Liver (tissue), 9 donors: ENCODE data around the gene C12orf75. TPM values are rescaled to one million over a fixed set of nuclear protein-coding genes. Genes with fewer than 3 reads are reported as not detected.

ENCODE experiments used
- DNase-seq: peaks from one replicate; pipeline ENCODE4 v3.0.0-alpha.2; 2017; ENCODE audit warnings: low spot score
- H3K27ac ChIP-seq, 2 donors: one replicate each; pipeline ENCODE4 v1.7.0; 2013; ENCODE audit warnings: inconsistent platforms in 2 of 2, low read length in 2 of 2, control low read depth in 1 of 2, low read depth in 1 of 2, mild to moderate bottlenecking in 1 of 2
- H3K27me3 ChIP-seq, 4 donors: one replicate each; pipeline versions ENCODE4 v1.6.1 to v1.7.0; 2013; ENCODE audit warnings: low read length in 3 of 4, inconsistent platforms in 1 of 4, mild to moderate bottlenecking in 1 of 4, moderate library complexity in 1 of 4; ENCODE audit not compliant: control insufficient read depth in 4 of 4, insufficient read depth in 4 of 4
- H3K36me3 ChIP-seq, 4 donors: one replicate each; pipeline versions ENCODE4 v1.6.1 to v1.7.0; 2013; ENCODE audit warnings: low read length in 3 of 4, mild to moderate bottlenecking in 3 of 4, low read depth in 1 of 4, moderate library complexity in 1 of 4; ENCODE audit not compliant: control insufficient read depth in 4 of 4, insufficient read depth in 3 of 4
- H3K4me1 ChIP-seq, 4 donors: one replicate each; pipeline versions ENCODE4 v1.6.1 to v1.7.0; 2013; ENCODE audit warnings: low read length in 3 of 4, mild to moderate bottlenecking in 3 of 4, moderate library complexity in 1 of 4; ENCODE audit not compliant: control insufficient read depth in 4 of 4, insufficient read depth in 4 of 4
- H3K4me3 ChIP-seq, 3 donors: one replicate each; pipeline versions ENCODE4 v1.6.1 to v1.7.0; 2013; ENCODE audit warnings: low read length in 3 of 3, control low read depth in 1 of 3, low read depth in 1 of 3, mild to moderate bottlenecking in 1 of 3
- H3K9ac ChIP-seq, 2 donors: one replicate each; pipeline ENCODE4 v1.7.0; 2013; ENCODE audit warnings: low read length in 2 of 2, mild to moderate bottlenecking in 2 of 2, moderate library complexity in 2 of 2, control low read depth in 1 of 2, low read depth in 1 of 2
- H3K9me3 ChIP-seq, 4 donors: one replicate each; pipeline versions ENCODE4 v1.6.1 to v1.7.0; 2013; ENCODE audit warnings: low read length in 3 of 4; ENCODE audit not compliant: control insufficient read depth in 4 of 4
- EGR1 ChIP-seq, 2 donors: IDR thresholded peaks; 2 replicates each; pipeline ENCODE4 v1.6.1; 2016 to 2018; ENCODE audit warnings: antibody characterized with exemption in 2 of 2, low read depth in 2 of 2
- FOXA1 ChIP-seq: IDR thresholded peaks from 2 replicates; pipeline ENCODE4 v1.6.1; 2016; ENCODE audit warnings: antibody characterized with exemption
- HNF4A ChIP-seq, 2 donors: conservative IDR thresholded peaks; 2 replicates each; pipeline ENCODE4 v1.6.1; 2016; ENCODE audit warnings: antibody characterized with exemption in 2 of 2, mild to moderate bottlenecking in 2 of 2
- HNF4G ChIP-seq: IDR thresholded peaks from 2 replicates; pipeline ENCODE4 v1.6.1; 2016; ENCODE audit warnings: antibody characterized with exemption
- JUND ChIP-seq, 2 donors: IDR thresholded peaks; 2 replicates each; pipeline ENCODE4 v1.6.1; 2016; ENCODE audit warnings: antibody characterized with exemption in 2 of 2
- RAD21 ChIP-seq, 2 donors: IDR thresholded peaks; 2 replicates each; pipeline ENCODE4 v1.6.1; 2016; ENCODE audit warnings: antibody characterized with exemption in 2 of 2, mild to moderate bottlenecking in 2 of 2
- RXRA ChIP-seq, 2 donors: IDR thresholded peaks; 2 replicates each; pipeline ENCODE4 v1.6.1; 2017 to 2018; ENCODE audit warnings: antibody characterized with exemption in 2 of 2, mild to moderate bottlenecking in 1 of 2
- SP1 ChIP-seq: IDR thresholded peaks from 2 replicates; pipeline ENCODE4 v1.6.1; 2018; ENCODE audit warnings: antibody characterized with exemption, mild to moderate bottlenecking
- YY1 ChIP-seq: IDR thresholded peaks from 2 replicates; pipeline ENCODE4 v1.6.1; 2016; ENCODE audit warnings: antibody characterized with exemption, mild to moderate bottlenecking
- WGBS: extraction: QIAGEN DNeasy Blood & Tissue Kit; methylation state at CpG from one replicate; pipeline ENCODE4 v1.1.7; 2013; 5-methylcytosine and 5-hydroxymethylcytosine counted together
- polyA plus RNA-seq, 2 donors: library from polyadenylated mRNA; stranded (reverse) in 1 of 2; unstranded in 1 of 2; fragments of 200-250 nt in 1 of 2; fragments of >200 nt in 1 of 2; fragmentation: Nextera tagmentation in 1 of 2; extraction: Ambion mirVana in 1 of 2; gene quantifications; one replicate each; pipeline versions ENCODE4 v1.2.1 to v1.2.3, GENCODE V29; 2013 to 2015
- total RNA-seq, 2 donors: library from RNA; depleted of rRNA; stranded (reverse); fragments of >200 nt; gene quantifications; one replicate each; pipeline ENCODE4 v1.2.3, GENCODE V29; 2014
- TF ChIP-seq, protein P1 (sequence below): fragments of 150-350 bp; IDR thresholded peaks from 2 replicates; pipeline ENCODE4 v1.5.1; 2017; ENCODE audit warnings: improper control_type of control experiment, low read depth, low read length; ENCODE audit not compliant: missing input control
- TF ChIP-seq, protein P2 (sequence below): IDR thresholded peaks from 2 replicates; pipeline ENCODE4 v1.6.1; 2016; ENCODE audit warnings: antibody characterized with exemption
- TF ChIP-seq, protein P3 (sequence below): IDR thresholded peaks from 2 replicates; pipeline ENCODE4 v1.6.1; 2016; ENCODE audit warnings: antibody characterized with exemption, mild to moderate bottlenecking
- TF ChIP-seq, protein P4 (sequence below): IDR thresholded peaks from 2 replicates; pipeline ENCODE4 v1.6.1; 2016; ENCODE audit warnings: antibody characterized with exemption
- TF ChIP-seq, protein P5 (sequence below): IDR thresholded peaks from 2 replicates; pipeline ENCODE4 v1.6.1; 2016; ENCODE audit warnings: antibody characterized with exemption
- donor health status: healthy.
- donor health status: healthy.
- donor health status: healthy.
- donor health status: healthy.
- donor health status: healthy.

Gene C12orf75
- total and polyA plus RNA-seq, 4 donors, result 1.2 to 3.9 (median 2.8) TPM

DNA sequence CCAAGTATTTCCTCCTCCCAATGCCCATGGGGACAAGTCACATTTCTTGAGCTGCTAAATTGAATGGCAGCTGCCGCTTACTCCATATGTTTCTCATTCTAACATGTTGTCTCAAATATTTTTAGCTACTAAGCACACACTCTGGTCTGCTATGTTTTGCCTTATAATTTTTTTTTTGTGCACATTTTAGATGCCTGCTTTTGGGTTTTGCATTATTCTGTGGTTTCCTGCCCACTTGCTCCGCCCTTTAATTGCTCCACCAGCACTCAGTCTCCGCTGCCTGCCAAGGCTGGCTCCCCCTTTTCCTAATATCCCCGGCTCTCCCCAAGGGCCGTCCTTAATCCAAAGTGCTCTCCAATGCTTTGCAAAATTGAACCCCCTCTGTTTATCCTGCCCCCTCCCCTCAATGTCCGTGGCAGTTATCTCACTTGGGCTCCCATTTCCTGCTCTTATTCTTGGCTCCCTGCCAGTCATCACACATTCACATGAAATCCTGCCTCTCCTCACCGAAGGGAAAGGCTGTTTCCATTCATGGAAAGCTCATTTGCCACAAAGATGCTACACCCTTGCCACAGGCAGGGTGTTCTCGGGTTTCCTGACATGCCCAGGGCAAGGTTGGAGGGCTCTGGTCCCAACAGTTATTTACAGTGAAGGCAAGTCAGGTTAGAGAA is 79.4 kb downstream of the C12orf75 start:
- no peak for DNase-seq
- no peaks in the 10 kb centered on the region for H3K36me3 ChIP-seq
- 39% methylated on average over 8 of the region's 8 CpGs for WGBS
- H3K9ac ChIP-seq, result no peak overlapping the region
- TF ChIP-seq HNF4A (conservative IDR thresholded peaks at IDR 0.05), result no peak
- no peak for TF ChIP-seq HNF4G
- TF ChIP-seq, protein P1, sequence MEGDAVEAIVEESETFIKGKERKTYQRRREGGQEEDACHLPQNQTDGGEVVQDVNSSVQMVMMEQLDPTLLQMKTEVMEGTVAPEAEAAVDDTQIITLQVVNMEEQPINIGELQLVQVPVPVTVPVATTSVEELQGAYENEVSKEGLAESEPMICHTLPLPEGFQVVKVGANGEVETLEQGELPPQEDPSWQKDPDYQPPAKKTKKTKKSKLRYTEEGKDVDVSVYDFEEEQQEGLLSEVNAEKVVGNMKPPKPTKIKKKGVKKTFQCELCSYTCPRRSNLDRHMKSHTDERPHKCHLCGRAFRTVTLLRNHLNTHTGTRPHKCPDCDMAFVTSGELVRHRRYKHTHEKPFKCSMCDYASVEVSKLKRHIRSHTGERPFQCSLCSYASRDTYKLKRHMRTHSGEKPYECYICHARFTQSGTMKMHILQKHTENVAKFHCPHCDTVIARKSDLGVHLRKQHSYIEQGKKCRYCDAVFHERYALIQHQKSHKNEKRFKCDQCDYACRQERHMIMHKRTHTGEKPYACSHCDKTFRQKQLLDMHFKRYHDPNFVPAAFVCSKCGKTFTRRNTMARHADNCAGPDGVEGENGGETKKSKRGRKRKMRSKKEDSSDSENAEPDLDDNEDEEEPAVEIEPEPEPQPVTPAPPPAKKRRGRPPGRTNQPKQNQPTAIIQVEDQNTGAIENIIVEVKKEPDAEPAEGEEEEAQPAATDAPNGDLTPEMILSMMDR, result no peak
- no peak for TF ChIP-seq RXRA (IDR thresholded peaks at IDR 0.05)
- TF ChIP-seq JUND (IDR thresholded peaks at IDR 0.05), result no peak
- TF ChIP-seq, protein P2, sequence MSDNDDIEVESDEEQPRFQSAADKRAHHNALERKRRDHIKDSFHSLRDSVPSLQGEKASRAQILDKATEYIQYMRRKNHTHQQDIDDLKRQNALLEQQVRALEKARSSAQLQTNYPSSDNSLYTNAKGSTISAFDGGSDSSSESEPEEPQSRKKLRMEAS, result no peak
- no peak overlapping the region for H3K27ac ChIP-seq
- no peaks in the 10 kb centered on the region for H3K9me3 ChIP-seq
- no peaks in the 10 kb centered on the region for H3K4me1 ChIP-seq
- no peak overlapping the region for H3K4me3 ChIP-seq
- H3K27me3 ChIP-seq, result no peaks in the 10 kb centered on the region

DNA sequence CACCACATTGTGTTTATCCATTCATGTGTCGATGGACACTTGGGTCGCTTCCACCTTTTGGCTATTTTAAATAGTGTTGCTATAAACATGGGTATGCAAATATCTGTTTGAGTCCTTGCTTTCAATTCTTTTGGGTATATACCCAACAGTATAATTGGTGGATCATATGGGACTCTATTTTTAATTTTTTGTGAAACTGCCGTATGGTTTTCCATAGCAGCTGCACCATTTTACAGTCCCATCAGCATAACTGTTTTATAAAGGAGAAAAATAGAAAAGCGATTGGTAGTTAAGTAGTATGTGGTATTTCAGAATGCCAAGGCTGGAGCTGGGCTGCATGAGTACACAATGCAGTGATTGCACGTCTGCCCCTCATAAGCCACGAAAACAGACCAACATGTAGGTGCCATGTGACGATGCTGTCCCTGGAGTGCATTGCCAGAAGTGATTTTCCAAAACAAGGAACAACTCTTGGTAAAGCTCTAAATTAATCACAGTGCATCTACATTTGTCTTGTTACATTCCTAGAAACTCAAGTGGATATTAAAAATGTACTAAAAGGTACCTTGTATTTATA is 83.5 kb downstream of the C12orf75 start:
- H3K4me1 ChIP-seq, result no peaks in the 10 kb centered on the region
- no peak for DNase-seq
- TF ChIP-seq, protein P3, sequence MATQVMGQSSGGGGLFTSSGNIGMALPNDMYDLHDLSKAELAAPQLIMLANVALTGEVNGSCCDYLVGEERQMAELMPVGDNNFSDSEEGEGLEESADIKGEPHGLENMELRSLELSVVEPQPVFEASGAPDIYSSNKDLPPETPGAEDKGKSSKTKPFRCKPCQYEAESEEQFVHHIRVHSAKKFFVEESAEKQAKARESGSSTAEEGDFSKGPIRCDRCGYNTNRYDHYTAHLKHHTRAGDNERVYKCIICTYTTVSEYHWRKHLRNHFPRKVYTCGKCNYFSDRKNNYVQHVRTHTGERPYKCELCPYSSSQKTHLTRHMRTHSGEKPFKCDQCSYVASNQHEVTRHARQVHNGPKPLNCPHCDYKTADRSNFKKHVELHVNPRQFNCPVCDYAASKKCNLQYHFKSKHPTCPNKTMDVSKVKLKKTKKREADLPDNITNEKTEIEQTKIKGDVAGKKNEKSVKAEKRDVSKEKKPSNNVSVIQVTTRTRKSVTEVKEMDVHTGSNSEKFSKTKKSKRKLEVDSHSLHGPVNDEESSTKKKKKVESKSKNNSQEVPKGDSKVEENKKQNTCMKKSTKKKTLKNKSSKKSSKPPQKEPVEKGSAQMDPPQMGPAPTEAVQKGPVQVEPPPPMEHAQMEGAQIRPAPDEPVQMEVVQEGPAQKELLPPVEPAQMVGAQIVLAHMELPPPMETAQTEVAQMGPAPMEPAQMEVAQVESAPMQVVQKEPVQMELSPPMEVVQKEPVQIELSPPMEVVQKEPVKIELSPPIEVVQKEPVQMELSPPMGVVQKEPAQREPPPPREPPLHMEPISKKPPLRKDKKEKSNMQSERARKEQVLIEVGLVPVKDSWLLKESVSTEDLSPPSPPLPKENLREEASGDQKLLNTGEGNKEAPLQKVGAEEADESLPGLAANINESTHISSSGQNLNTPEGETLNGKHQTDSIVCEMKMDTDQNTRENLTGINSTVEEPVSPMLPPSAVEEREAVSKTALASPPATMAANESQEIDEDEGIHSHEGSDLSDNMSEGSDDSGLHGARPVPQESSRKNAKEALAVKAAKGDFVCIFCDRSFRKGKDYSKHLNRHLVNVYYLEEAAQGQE, result no peak
- TF ChIP-seq RAD21 (IDR thresholded peaks at IDR 0.05), result no peak
- TF ChIP-seq RXRA (IDR thresholded peaks at IDR 0.05), result no peak
- no peak for TF ChIP-seq FOXA1
- TF ChIP-seq, protein P4, sequence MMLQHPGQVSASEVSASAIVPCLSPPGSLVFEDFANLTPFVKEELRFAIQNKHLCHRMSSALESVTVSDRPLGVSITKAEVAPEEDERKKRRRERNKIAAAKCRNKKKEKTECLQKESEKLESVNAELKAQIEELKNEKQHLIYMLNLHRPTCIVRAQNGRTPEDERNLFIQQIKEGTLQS, result no peak
- H3K9me3 ChIP-seq, result no peaks in the 10 kb centered on the region
- H3K27ac ChIP-seq, result no peak overlapping the region
- H3K27me3 ChIP-seq, result no peaks in the 10 kb centered on the region
- H3K36me3 ChIP-seq, result no peaks in the 10 kb centered on the region
- no peak overlapping the region for H3K9ac ChIP-seq
- H3K4me3 ChIP-seq, result no peak overlapping the region
- 96% methylated on average over 7 of the region's 7 CpGs for WGBS

DNA sequence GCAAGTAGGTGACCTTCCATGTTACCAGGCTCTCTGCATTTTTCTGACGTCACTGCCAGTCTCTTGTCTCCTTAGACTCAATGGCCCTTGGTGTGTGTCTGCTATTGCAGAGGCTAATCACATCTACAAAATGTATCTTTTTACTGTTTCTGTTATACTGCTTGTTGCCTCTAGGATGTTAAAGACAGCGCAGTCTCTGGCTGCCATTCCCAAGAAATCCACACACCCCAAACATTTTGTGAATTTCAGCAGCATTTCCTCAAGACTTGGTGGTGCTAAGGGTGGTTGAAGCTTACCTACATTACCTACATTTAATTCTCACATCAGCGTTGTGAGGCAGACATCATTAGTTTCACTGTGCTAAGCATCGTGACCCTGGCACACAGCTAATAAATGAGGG is 87.2 kb downstream of the C12orf75 start:
- WGBS, result 58% methylated on average over 4 of the region's 4 CpGs
- Histone ChIP-seq H3K4me1 (no peaks in the 10 kb centered on the region), H3K27ac (no peak overlapping the region)
- TF ChIP-seq HNF4A (conservative IDR thresholded peaks at IDR 0.05) (no peak), RAD21 (IDR thresholded peaks at IDR 0.05) (no peak), SP1 (no peak), HNF4G (no peak), JUND (IDR thresholded peaks at IDR 0.05) (no peak), EGR1 (IDR thresholded peaks at IDR 0.05; ENCODE audit: low read depth in 2 of 2) (no peak), YY1 (no peak)
- TF ChIP-seq, protein P3, result no peak
- TF ChIP-seq, protein P4, result no peak
- TF ChIP-seq, protein P5, sequence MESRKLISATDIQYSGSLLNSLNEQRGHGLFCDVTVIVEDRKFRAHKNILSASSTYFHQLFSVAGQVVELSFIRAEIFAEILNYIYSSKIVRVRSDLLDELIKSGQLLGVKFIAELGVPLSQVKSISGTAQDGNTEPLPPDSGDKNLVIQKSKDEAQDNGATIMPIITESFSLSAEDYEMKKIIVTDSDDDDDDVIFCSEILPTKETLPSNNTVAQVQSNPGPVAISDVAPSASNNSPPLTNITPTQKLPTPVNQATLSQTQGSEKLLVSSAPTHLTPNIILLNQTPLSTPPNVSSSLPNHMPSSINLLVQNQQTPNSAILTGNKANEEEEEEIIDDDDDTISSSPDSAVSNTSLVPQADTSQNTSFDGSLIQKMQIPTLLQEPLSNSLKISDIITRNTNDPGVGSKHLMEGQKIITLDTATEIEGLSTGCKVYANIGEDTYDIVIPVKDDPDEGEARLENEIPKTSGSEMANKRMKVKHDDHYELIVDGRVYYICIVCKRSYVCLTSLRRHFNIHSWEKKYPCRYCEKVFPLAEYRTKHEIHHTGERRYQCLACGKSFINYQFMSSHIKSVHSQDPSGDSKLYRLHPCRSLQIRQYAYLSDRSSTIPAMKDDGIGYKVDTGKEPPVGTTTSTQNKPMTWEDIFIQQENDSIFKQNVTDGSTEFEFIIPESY, result no peak

More for the DNA sequence above, 87.2 kb downstream of the C12orf75 start:
- DNase-seq, result no peak
- no peaks in the 10 kb centered on the region for H3K36me3 ChIP-seq
- H3K4me3 ChIP-seq, result no peak overlapping the region
- no peak overlapping the region for H3K9ac ChIP-seq
- H3K27me3 ChIP-seq, result no peaks in the 10 kb centered on the region
- H3K9me3 ChIP-seq, result no peaks in the 10 kb centered on the region
